SU-DHL-6 (cell line): Measurements from ENCODE around the gene TGDS.

Experiments used
- EZH2phosphoT487 ChIP-seq: fragments of 200-600 bp; sonication (generic), shearing (Covaris generic); conservative IDR thresholded peaks from 2 replicates; pipeline ENCODE4 v1.6.1; 2018; ENCODE audit warnings: mild to moderate bottlenecking, antibody characterized with exemption, low read length, moderate library complexity, mixed read lengths
- TF ChIP-seq, protein P1 (sequence below): fragments of 200-600 bp; sonication (generic); IDR thresholded peaks from one replicate; pipeline ENCODE4 v1.5.1; 2017; ENCODE audit warnings: antibody characterized with exemption, mild to moderate bottlenecking, low read length, moderate library complexity; ENCODE audit not compliant: insufficient read depth, poor library complexity, severe bottlenecking

- TF ChIP-seq, protein P1, sequence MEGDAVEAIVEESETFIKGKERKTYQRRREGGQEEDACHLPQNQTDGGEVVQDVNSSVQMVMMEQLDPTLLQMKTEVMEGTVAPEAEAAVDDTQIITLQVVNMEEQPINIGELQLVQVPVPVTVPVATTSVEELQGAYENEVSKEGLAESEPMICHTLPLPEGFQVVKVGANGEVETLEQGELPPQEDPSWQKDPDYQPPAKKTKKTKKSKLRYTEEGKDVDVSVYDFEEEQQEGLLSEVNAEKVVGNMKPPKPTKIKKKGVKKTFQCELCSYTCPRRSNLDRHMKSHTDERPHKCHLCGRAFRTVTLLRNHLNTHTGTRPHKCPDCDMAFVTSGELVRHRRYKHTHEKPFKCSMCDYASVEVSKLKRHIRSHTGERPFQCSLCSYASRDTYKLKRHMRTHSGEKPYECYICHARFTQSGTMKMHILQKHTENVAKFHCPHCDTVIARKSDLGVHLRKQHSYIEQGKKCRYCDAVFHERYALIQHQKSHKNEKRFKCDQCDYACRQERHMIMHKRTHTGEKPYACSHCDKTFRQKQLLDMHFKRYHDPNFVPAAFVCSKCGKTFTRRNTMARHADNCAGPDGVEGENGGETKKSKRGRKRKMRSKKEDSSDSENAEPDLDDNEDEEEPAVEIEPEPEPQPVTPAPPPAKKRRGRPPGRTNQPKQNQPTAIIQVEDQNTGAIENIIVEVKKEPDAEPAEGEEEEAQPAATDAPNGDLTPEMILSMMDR = no peak
- no peak for TF ChIP-seq EZH2phosphoT487
These were observed 42.2 kb downstream of the TGDS start for GRCh38 chr13:94553766-94554165.
